GM12875 (cell line): Measurements from ENCODE around the gene CDH1.
A peak's percentile ranks its signal among the peaks of the same experiment; 100 is the strongest.

Experiments used
- H3K4me3 ChIP-seq: one replicate; pipeline ENCODE4 v1.5.1; 2011; ENCODE audit warnings: low read depth, low read length, control low read depth
- CTCF ChIP-seq: IDR thresholded peaks from 2 replicates; pipeline ENCODE4 v1.5.1; 2011; ENCODE audit warnings: low read depth, mild to moderate bottlenecking, control low read depth, inconsistent platforms, low read length, moderate library complexity, borderline replicate concordance; ENCODE audit not compliant: insufficient read depth

Gene CDH1

GRCh38 chr16:68739964-68740627 lies 3.0 kb downstream of the CDH1 start:
- TF ChIP-seq CTCF = no peak
- no peak overlapping the region for H3K4me3 ChIP-seq

- H3K4me3 ChIP-seq = no peak overlapping the region
- TF ChIP-seq CTCF = no peak
Measured at GRCh38 chr16:68740628-68741346, 3.7 kb downstream of the CDH1 start.

- no peak overlapping the region for H3K4me3 ChIP-seq
- TF ChIP-seq CTCF = no peak
Measured at GRCh38 chr16:68743664-68744063, 6.6 kb downstream of the CDH1 start.

GRCh38 chr16:68744744-68745280 lies 7.7 kb downstream of the CDH1 start:
- H3K4me3 ChIP-seq = no peak overlapping the region
- TF ChIP-seq CTCF = no peak

- no peak for TF ChIP-seq CTCF
- no peak overlapping the region for H3K4me3 ChIP-seq
Measured at GRCh38 chr16:68746951-68747350, 9.9 kb downstream of the CDH1 start.

GRCh38 chr16:68749432-68749831 lies 12.3 kb downstream of the CDH1 start:
- H3K4me3 ChIP-seq = no peak overlapping the region
- TF ChIP-seq CTCF = peak; percentile 24; the same call in 1 of the 2 replicates
